Measurements from ENCODE around the gene NT5M.

- TF ChIP-seq CTCF (IDR thresholded peaks at IDR 0.05) (no peak), EZH2phosphoT487 (IDR thresholded peaks at IDR 0.05) (no peak), EZH2 (IDR thresholded peaks at IDR 0.05) (no peak)
Measured at GRCh38 chr17:17388657-17389496, 85.7 kb downstream of the NT5M start.
